ENCODE results near the gene MTUS2. TPM values are rescaled to one million over a fixed set of nuclear protein-coding genes. Genes with fewer than 3 reads are reported as not detected.

Gene MTUS2
- total and polyA plus RNA-seq, 2 donors from 2014 or later: 0.06 to 0.22 TPM

- no peaks in the 10 kb centered on the region for H3K4me1 ChIP-seq (ENCODE audit: control insufficient read depth in 2 of 3, insufficient read depth in 2 of 3, low read depth in 1 of 3, low read length in 3 of 3)
- intact Hi-C loops (cut with DNase I): no loop called here
- FAIRE-seq: no peak
Observed at GRCh38 chr13:29103065-29103800, 283.1 kb downstream of the MTUS2 start.

GRCh38 chr13:29104461-29104860 is 284.3 kb downstream of the MTUS2 start:
- TF ChIP-seq, protein P1, sequence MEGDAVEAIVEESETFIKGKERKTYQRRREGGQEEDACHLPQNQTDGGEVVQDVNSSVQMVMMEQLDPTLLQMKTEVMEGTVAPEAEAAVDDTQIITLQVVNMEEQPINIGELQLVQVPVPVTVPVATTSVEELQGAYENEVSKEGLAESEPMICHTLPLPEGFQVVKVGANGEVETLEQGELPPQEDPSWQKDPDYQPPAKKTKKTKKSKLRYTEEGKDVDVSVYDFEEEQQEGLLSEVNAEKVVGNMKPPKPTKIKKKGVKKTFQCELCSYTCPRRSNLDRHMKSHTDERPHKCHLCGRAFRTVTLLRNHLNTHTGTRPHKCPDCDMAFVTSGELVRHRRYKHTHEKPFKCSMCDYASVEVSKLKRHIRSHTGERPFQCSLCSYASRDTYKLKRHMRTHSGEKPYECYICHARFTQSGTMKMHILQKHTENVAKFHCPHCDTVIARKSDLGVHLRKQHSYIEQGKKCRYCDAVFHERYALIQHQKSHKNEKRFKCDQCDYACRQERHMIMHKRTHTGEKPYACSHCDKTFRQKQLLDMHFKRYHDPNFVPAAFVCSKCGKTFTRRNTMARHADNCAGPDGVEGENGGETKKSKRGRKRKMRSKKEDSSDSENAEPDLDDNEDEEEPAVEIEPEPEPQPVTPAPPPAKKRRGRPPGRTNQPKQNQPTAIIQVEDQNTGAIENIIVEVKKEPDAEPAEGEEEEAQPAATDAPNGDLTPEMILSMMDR (IDR thresholded peaks at IDR 0.05; ENCODE audit: borderline replicate concordance, extremely low read depth, insufficient read depth): no peak
- H3K36me3 ChIP-seq (ENCODE audit: control insufficient read depth in 2 of 3, insufficient read depth in 3 of 3, low read length in 3 of 3): no peaks in the 10 kb centered on the region
- intact Hi-C loops (cut with DNase I): no loop called here
- DNase-seq (no peak), FAIRE-seq (no peak)
- H3K27ac ChIP-seq (ENCODE audit: low read depth in 2 of 2, low read length in 2 of 2): no peak overlapping the region
- no peak overlapping the region for H3K9ac ChIP-seq (ENCODE audit: low read length in 3 of 3)
- no peaks in the 10 kb centered on the region for H3K27me3 ChIP-seq (ENCODE audit: control insufficient read depth, insufficient read depth, low read length)
- H3K4me3 ChIP-seq (ENCODE audit: low read length in 3 of 3): no peak overlapping the region
- H3K4me1 ChIP-seq (ENCODE audit: control insufficient read depth in 2 of 3, insufficient read depth in 2 of 3, low read depth in 1 of 3, low read length in 3 of 3): no peaks in the 10 kb centered on the region
- H3K9me3 ChIP-seq (ENCODE audit: control insufficient read depth in 2 of 3, insufficient read depth in 1 of 3, low read length in 3 of 3): no peaks in the 10 kb centered on the region

More at GRCh38 chr13:29103065-29103800, 283.1 kb downstream of the MTUS2 start:
- H3K36me3 ChIP-seq (ENCODE audit: control insufficient read depth in 2 of 3, insufficient read depth in 3 of 3, low read length in 3 of 3): no peaks in the 10 kb centered on the region
- H3K9ac ChIP-seq (ENCODE audit: low read length in 3 of 3): no peak overlapping the region
- no peak for DNase-seq
- H3K27me3 ChIP-seq (ENCODE audit: control insufficient read depth, insufficient read depth, low read length): no peaks in the 10 kb centered on the region
- H3K4me3 ChIP-seq (ENCODE audit: low read length in 3 of 3): no peak overlapping the region
- H3K27ac ChIP-seq (ENCODE audit: low read depth in 2 of 2, low read length in 2 of 2): no peak overlapping the region
- no peaks in the 10 kb centered on the region for H3K9me3 ChIP-seq (ENCODE audit: control insufficient read depth in 2 of 3, insufficient read depth in 1 of 3, low read length in 3 of 3)
- TF ChIP-seq, protein P1 (IDR thresholded peaks at IDR 0.05; ENCODE audit: borderline replicate concordance, extremely low read depth, insufficient read depth): no peak

DNA sequence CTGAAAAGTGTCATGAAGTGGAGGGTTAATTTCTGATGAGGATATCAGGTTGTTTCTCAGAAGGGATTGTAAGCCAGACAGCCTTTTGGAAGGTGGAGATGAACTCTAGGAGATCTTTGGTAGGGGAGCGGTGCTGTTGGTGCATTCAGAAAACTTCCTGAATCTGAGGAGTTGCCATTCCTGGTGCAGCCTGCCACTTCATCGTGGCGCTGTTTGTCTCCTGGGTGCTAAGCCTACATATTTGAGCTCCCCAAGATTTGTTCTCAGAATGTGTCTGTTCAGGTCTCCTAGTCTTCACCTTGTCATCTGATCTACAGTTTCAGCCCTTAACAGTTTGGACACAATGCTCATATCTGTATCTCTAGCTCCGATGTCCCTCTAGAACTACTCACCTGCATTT is 285.6 kb downstream of the MTUS2 start:
- H3K36me3 ChIP-seq (ENCODE audit: control insufficient read depth in 2 of 3, insufficient read depth in 3 of 3, low read length in 3 of 3): no peaks in the 10 kb centered on the region
- H3K27ac ChIP-seq (ENCODE audit: low read depth in 2 of 2, low read length in 2 of 2): no peak overlapping the region
- no peak for DNase-seq
- H3K9ac ChIP-seq (ENCODE audit: low read length in 3 of 3): no peak overlapping the region
- intact Hi-C loops (cut with DNase I): no loop called here
- no peaks in the 10 kb centered on the region for H3K4me1 ChIP-seq (ENCODE audit: control insufficient read depth in 2 of 3, insufficient read depth in 2 of 3, low read depth in 1 of 3, low read length in 3 of 3)
- H3K9me3 ChIP-seq (ENCODE audit: control insufficient read depth in 2 of 3, insufficient read depth in 1 of 3, low read length in 3 of 3): no peaks in the 10 kb centered on the region
- TF ChIP-seq, protein P1 (IDR thresholded peaks at IDR 0.05; ENCODE audit: borderline replicate concordance, extremely low read depth, insufficient read depth): no peak
- FAIRE-seq: no peak
- H3K27me3 ChIP-seq (ENCODE audit: control insufficient read depth, insufficient read depth, low read length): no peaks in the 10 kb centered on the region
- no peak overlapping the region for H3K4me3 ChIP-seq (ENCODE audit: low read length in 3 of 3)

Measured in kidney (tissue), 14 donors.